Activated T-cell treated with anti-CD3 and anti-CD28 coated beads, Interleukin-2, amount 50 U/mL, for 4 hours (primary cell): ENCODE results near the gene OR2F2. TPM values are rescaled to one million over a fixed set of nuclear protein-coding genes. Genes with fewer than 3 reads are reported as not detected.

Experiments used
- ATAC-seq, 2 donors: fragments of 200-7000 bp; cut with Tn5 transposase; one replicate each; pipeline ENCODE4 v1.10.0; 2021
- DNase-seq: peaks from one replicate; pipeline ENCODE4 v3.0.0-alpha.2; 2020
- H3K27me3 Mint-ChIP-seq: one replicate; pipeline ENCODE4 v1.8.0; 2021; ENCODE audit warnings: low read depth, mixed read lengths
- H3K36me3 Mint-ChIP-seq: one replicate; pipeline ENCODE4 v1.8.0; 2022; ENCODE audit warnings: mixed read lengths; ENCODE audit not compliant: insufficient read depth
- H3K4me1 Mint-ChIP-seq: one replicate; pipeline ENCODE4 v1.8.0; 2021; ENCODE audit warnings: low read depth, mixed read lengths
- H3K4me3 Mint-ChIP-seq: one replicate; pipeline ENCODE4 v1.8.0; 2021; ENCODE audit warnings: mild to moderate bottlenecking, moderate library complexity, mixed read lengths
- H3K9me3 Mint-ChIP-seq: one replicate; pipeline ENCODE4 v1.8.0; 2021; ENCODE audit warnings: mixed read lengths
- total RNA-seq, 3 donors: library from RNA; stranded (reverse); gene quantifications; one replicate each; pipeline ENCODE4 v1.2.1, GENCODE V29; 2021

The OR2F2 gene
- total RNA-seq, 3 donors from 2014 or later: not detected

GRCh38 chr7:143979998-143980397 is 45.0 kb downstream of the OR2F2 start:
- ATAC-seq: no peak
- DNase-seq: no peak
- Mint-ChIP-seq H3K4me1 (no peaks in the 10 kb centered on the region), H3K27me3 (peaks cover under 1% of the 10 kb centered on the region), H3K4me3 (no peak overlapping the region), H3K36me3 (no peaks in the 10 kb centered on the region), H3K9me3 (no peaks in the 10 kb centered on the region)

- ATAC-seq (no peak), DNase-seq (no peak)
- Mint-ChIP-seq H3K4me3 (no peak overlapping the region), H3K36me3 (no peaks in the 10 kb centered on the region), H3K27me3 (no peaks in the 10 kb centered on the region), H3K4me1 (no peaks in the 10 kb centered on the region), H3K9me3 (no peaks in the 10 kb centered on the region)
Measured at GRCh38 chr7:143980746-143981510, 45.9 kb downstream of the OR2F2 start.

DNA sequence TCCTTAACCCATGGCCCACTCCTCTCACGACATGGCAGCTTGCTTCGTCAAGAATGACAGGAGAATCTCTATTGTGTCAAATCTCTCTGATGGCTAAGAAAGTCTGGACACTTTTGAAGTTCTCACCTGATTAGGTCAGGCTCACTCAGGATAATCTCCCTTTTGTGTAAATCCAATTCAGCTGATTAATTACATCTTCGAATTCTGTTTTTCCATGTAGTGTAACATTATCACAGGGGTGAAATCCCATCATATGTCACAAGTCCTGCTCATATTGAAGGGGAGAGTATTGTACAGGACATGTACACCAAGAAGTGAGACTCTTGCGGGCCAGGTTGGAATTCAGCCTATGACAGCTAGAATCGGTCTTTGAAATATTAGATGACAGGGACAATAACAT is 48.9 kb downstream of the OR2F2 start:
- Mint-ChIP-seq H3K9me3 (no peaks in the 10 kb centered on the region), H3K27me3 (no peaks in the 10 kb centered on the region), H3K4me3 (no peak overlapping the region), H3K4me1 (peaks cover 11% of the 10 kb centered on the region), H3K36me3 (no peaks in the 10 kb centered on the region)
- ATAC-seq (no peak), DNase-seq (no peak)

Other genes starting within 250 kb of the OR2F2 start
- gene CTAGE6, start 177.5 kb upstream of the OR2F2 start, total RNA-seq: under 1 TPM; 0.21 to 0.35 (median 0.30) TPM
- 1 to 10 TPM; 2.7 to 4.1 (median 3.9) TPM for gene TCAF1, start 33.1 kb upstream of the OR2F2 start, total RNA-seq
- gene OR2F1, start 19.6 kb downstream of the OR2F2 start, total RNA-seq: not detected
- gene OR6B1, start 65.1 kb downstream of the OR2F2 start, total RNA-seq: not detected
- gene OR2A5, start 113.7 kb downstream of the OR2F2 start, total RNA-seq: not detected
- gene OR2A25, start 134.6 kb downstream of the OR2F2 start, total RNA-seq: not detected
- not detected for gene OR2A12, start 151.0 kb downstream of the OR2F2 start, total RNA-seq
- gene OR2A2, start 174.3 kb downstream of the OR2F2 start, total RNA-seq: not detected
- gene OR2A14, start 187.9 kb downstream of the OR2F2 start, total RNA-seq: not detected
- gene CTAGE4, start 248.2 kb downstream of the OR2F2 start, total RNA-seq: 1 to 10 TPM in 1 of 3 donors, under 1 TPM in 2; 0.29 to 1.6 (median 0.61) TPM